Measurements from ENCODE around the gene PTPRN2. TPM values are rescaled to one million over a fixed set of nuclear protein-coding genes. Genes with fewer than 3 reads are reported as not detected.
"Not testable (repeated sequence)": the region's sequence is repeated elsewhere in the genome, so short reads cannot be mapped to it uniquely, and the experiment has no call there.

PTPRN2 gene
- total RNA-seq, 1 experiment from 2014 or later, result not detected

GRCh38 chr7:158343936-158344455 is 243.6 kb downstream of the PTPRN2 start:
- Histone ChIP-seq H3K27me3 (ENCODE audit: insufficient read depth, low read depth) (peaks cover 21% of the 10 kb centered on the region), H3K4me1 (replicated peaks; ENCODE audit: insufficient read depth) (no peaks in the 10 kb centered on the region), H3K79me2 (ENCODE audit: low read depth) (no peaks in the 10 kb centered on the region), H3K4me2 (no peak overlapping the region), H3K9me2 (ENCODE audit: insufficient read depth) (no peaks in the 10 kb centered on the region), H3K36me3 (ENCODE audit: low read depth) (no peaks in the 10 kb centered on the region), H3F3A (ENCODE audit: insufficient read depth, low read depth) (no peaks in the 10 kb centered on the region), H4K20me1 (ENCODE audit: insufficient read depth) (no peaks in the 10 kb centered on the region), H3K9me3 (ENCODE audit: insufficient read depth, low read depth) (peaks cover 5% of the 10 kb centered on the region), H2AFZ (no peak overlapping the region), H3K4me3 (no peak overlapping the region), H3K27ac (no peak overlapping the region)
- ChIA-PET POLR2A (ENCODE audit: unreplicated experiment) (interaction anchor here (0.5 kb wide), 1 partner anchor 629 kb away, joined by 3 read pairs; no protein-coding TSS in a partner anchor), CTCF (no interaction called here)
- no peak for TF ChIP-seq EZH2 (IDR thresholded peaks at IDR 0.05; ENCODE audit: low read depth)
- no peak for TF ChIP-seq CTCF (conservative IDR thresholded peaks at IDR 0.05)
- DNase-seq, result no peak
- no TSS peak for BruUV-seq (replicated peaks)
- intact Hi-C loops (cut with micrococcal nuclease; ENCODE audit: unreplicated experiment), result no loop called here

GRCh38 chr7:158343526-158343925 is 244.1 kb downstream of the PTPRN2 start:
- H3K9me2 ChIP-seq (ENCODE audit: insufficient read depth), result no peaks in the 10 kb centered on the region
- H3K4me3 ChIP-seq, result no peak overlapping the region
- H3F3A ChIP-seq (ENCODE audit: insufficient read depth, low read depth), result no peaks in the 10 kb centered on the region
- intact Hi-C loops (cut with micrococcal nuclease; ENCODE audit: unreplicated experiment), result no loop called here
- no peaks in the 10 kb centered on the region for H3K4me1 ChIP-seq (replicated peaks; ENCODE audit: insufficient read depth)
- peaks cover 21% of the 10 kb centered on the region for H3K27me3 ChIP-seq (ENCODE audit: insufficient read depth, low read depth)
- TF ChIP-seq EZH2 (IDR thresholded peaks at IDR 0.05; ENCODE audit: low read depth), result no peak
- TF ChIP-seq CTCF (conservative IDR thresholded peaks at IDR 0.05), result no peak
- H2AFZ ChIP-seq, result no peak overlapping the region
- H3K9me3 ChIP-seq (ENCODE audit: insufficient read depth, low read depth), result peaks cover 5% of the 10 kb centered on the region
- BruUV-seq (replicated peaks), result no TSS peak
- H3K79me2 ChIP-seq (ENCODE audit: low read depth), result no peaks in the 10 kb centered on the region
- no peak overlapping the region for H3K27ac ChIP-seq
- no peaks in the 10 kb centered on the region for H4K20me1 ChIP-seq (ENCODE audit: insufficient read depth)
- H3K4me2 ChIP-seq, result no peak overlapping the region
- ChIA-PET CTCF (no interaction called here), POLR2A (ENCODE audit: unreplicated experiment) (no interaction called here)
- H3K36me3 ChIP-seq (ENCODE audit: low read depth), result no peaks in the 10 kb centered on the region
- DNase-seq, result no peak

- H3K4me1 ChIP-seq (replicated peaks; ENCODE audit: insufficient read depth); DNase-seq; H3K9me3 ChIP-seq (ENCODE audit: insufficient read depth, low read depth); intact Hi-C loops (cut with micrococcal nuclease; ENCODE audit: unreplicated experiment); H3K9me2 ChIP-seq (ENCODE audit: insufficient read depth); H3K36me3 ChIP-seq (ENCODE audit: low read depth); H2AFZ ChIP-seq; H4K20me1 ChIP-seq (ENCODE audit: insufficient read depth); H3K79me2 ChIP-seq (ENCODE audit: low read depth); H3K27ac ChIP-seq; H3F3A ChIP-seq (ENCODE audit: insufficient read depth, low read depth); BruUV-seq (replicated peaks); CTCF ChIA-PET; POLR2A ChIA-PET (ENCODE audit: unreplicated experiment); H3K4me3 ChIP-seq; H3K4me2 ChIP-seq: not testable (repeated sequence)
- H3K27me3 ChIP-seq (ENCODE audit: insufficient read depth, low read depth), result peaks cover 21% of the 10 kb centered on the region
Measured at GRCh38 chr7:158341097-158341496, 246.5 kb downstream of the PTPRN2 start.

DNA sequence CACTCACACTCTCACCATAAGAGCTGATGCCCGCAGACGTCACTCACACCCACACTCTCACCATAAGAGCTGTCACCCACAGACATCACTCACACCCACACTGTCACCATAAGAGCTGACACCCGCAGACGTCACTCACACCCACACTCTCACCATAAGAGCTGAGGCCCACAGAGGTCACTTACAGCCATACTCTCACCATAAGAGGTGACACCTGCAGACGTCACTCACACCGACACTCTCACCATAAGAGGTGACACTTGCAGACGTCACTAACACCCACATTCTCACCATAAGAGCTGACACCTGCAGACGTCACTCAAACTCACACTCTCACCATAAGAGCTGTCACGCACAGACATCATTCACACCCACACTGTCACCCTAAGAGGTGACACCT is 250.7 kb downstream of the PTPRN2 start:
- BruUV-seq (replicated peaks); CTCF ChIA-PET: not testable (repeated sequence)

DNA sequence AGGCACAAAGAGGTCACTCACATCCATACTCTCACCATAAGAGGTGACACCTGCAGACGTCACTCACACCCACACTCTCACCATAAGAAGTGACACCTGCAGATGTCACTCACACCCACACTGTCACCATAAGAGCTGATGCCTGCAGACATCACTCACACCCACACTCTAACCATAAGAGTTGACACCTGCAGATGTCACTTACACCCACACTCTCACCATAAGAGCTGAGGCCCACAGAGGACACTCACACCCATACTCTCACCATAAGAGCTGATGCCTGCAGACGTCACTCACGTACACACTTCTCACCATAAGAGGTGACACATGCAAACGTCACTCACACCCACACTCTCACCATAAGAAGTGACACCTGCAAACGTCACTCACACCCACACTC is 255.1 kb downstream of the PTPRN2 start:
- H4K20me1 ChIP-seq (ENCODE audit: insufficient read depth); H3K36me3 ChIP-seq (ENCODE audit: low read depth); H3K4me1 ChIP-seq (replicated peaks; ENCODE audit: insufficient read depth); H3K4me3 ChIP-seq; H3K79me2 ChIP-seq (ENCODE audit: low read depth); H3F3A ChIP-seq (ENCODE audit: insufficient read depth, low read depth); DNase-seq; H2AFZ ChIP-seq; H3K4me2 ChIP-seq; H3K27ac ChIP-seq; CTCF ChIA-PET; POLR2A ChIA-PET (ENCODE audit: unreplicated experiment); H3K27me3 ChIP-seq (ENCODE audit: insufficient read depth, low read depth); BruUV-seq (replicated peaks); intact Hi-C loops (cut with micrococcal nuclease; ENCODE audit: unreplicated experiment); H3K9me2 ChIP-seq (ENCODE audit: insufficient read depth): not testable (repeated sequence)
- peaks cover 13% of the 10 kb centered on the region; the same call in 1 of the 2 replicates for H3K9me3 ChIP-seq (ENCODE audit: insufficient read depth, low read depth)

More for the DNA sequence above, 250.7 kb downstream of the PTPRN2 start:
- H3K4me1 ChIP-seq (replicated peaks; ENCODE audit: insufficient read depth); H3F3A ChIP-seq (ENCODE audit: insufficient read depth, low read depth); H3K79me2 ChIP-seq (ENCODE audit: low read depth); H3K36me3 ChIP-seq (ENCODE audit: low read depth); H2AFZ ChIP-seq; H4K20me1 ChIP-seq (ENCODE audit: insufficient read depth); H3K9me2 ChIP-seq (ENCODE audit: insufficient read depth); intact Hi-C loops (cut with micrococcal nuclease; ENCODE audit: unreplicated experiment); H3K27me3 ChIP-seq (ENCODE audit: insufficient read depth, low read depth); POLR2A ChIA-PET (ENCODE audit: unreplicated experiment); H3K9me3 ChIP-seq (ENCODE audit: insufficient read depth, low read depth); H3K4me3 ChIP-seq; H3K27ac ChIP-seq; H3K4me2 ChIP-seq; DNase-seq: not testable (repeated sequence)

- H4K20me1 ChIP-seq (ENCODE audit: insufficient read depth); H3K79me2 ChIP-seq (ENCODE audit: low read depth); H3K36me3 ChIP-seq (ENCODE audit: low read depth); intact Hi-C loops (cut with micrococcal nuclease; ENCODE audit: unreplicated experiment); POLR2A ChIA-PET (ENCODE audit: unreplicated experiment); H3K4me1 ChIP-seq (replicated peaks; ENCODE audit: insufficient read depth); CTCF ChIA-PET; H2AFZ ChIP-seq; H3K27me3 ChIP-seq (ENCODE audit: insufficient read depth, low read depth); H3K4me3 ChIP-seq; DNase-seq; H3K27ac ChIP-seq; H3K9me2 ChIP-seq (ENCODE audit: insufficient read depth); H3K4me2 ChIP-seq; BruUV-seq (replicated peaks): not testable (repeated sequence)
- H3K9me3 ChIP-seq (ENCODE audit: insufficient read depth, low read depth), result peaks cover 13% of the 10 kb centered on the region; the same call in 1 of the 2 replicates
- H3F3A ChIP-seq (ENCODE audit: insufficient read depth, low read depth), result peaks cover 12% of the 10 kb centered on the region
Measured at GRCh38 chr7:158331826-158332450, 255.7 kb downstream of the PTPRN2 start.

All from PC-9 (cell line).